SH-SY5Y (cell line): Measurements from ENCODE around the gene SLC25A1.

Source experiments
- GATA2 ChIP-seq: IDR thresholded peaks from 2 replicates; pipeline ENCODE4 v1.6.1; 2011; ENCODE audit warnings: mild to moderate bottlenecking, low read depth, low read length
- GATA3 ChIP-seq: IDR thresholded peaks from 2 replicates; pipeline ENCODE4 v1.6.1; 2011; ENCODE audit warnings: low read depth, mild to moderate bottlenecking, low read length, moderate library complexity

The SLC25A1 gene

DNA sequence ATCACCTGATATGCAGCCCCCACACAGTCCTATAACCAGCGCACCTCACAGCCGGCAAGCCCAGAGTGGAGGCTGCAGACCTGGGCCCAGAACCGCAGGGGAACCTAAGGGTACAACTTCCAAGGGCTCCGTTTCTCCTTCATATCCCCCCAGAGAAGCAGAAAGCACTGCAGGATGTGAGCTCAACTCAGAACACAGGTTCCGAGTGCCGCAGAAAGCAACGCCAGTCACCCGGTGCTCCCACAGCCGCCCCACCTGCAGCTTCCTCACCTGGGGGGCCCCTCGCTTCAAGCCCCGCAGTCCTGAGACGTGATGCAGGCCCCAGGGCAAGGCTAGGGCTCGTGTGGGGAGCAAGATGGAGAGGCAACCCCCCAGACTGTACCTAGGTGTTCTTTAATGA lies 45.0 kb downstream of the SLC25A1 start:
- TF ChIP-seq GATA2 (no peak), GATA3 (no peak)

DNA sequence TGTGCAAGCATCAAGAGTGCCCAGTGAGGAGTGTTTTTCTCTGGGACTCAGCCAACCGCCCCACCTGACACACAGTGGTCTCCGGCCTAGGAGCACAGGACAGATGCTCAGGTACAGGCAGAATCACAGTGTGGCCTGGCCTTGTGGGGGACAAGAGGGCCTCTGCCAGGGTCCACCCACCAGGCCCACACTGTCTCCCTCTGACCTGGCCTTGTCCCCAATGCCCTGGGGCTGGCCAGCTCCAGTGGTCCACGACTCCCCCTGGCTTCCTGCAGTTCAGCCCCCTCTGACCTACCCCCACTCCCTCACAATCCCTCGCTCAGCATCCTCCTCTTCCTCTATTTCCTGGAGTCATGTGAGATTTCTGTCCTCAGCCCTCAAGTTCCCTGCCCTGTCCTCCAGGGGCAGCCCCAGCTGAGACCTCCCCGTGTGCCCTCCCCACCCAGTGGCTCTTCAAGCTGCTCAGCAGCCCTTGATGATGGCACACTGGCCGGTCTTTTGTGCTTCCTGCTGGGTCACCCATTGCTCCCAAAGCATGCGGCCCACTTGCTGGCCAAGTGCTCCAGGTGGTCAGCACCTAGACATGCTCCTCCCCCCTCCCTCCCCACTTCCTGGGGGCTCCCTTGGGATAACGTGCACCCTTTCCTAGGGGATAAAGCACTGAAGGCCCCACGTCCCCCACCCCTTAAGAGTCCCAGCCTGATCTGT lies 45.7 kb downstream of the SLC25A1 start:
- TF ChIP-seq GATA2 = no peak

DNA sequence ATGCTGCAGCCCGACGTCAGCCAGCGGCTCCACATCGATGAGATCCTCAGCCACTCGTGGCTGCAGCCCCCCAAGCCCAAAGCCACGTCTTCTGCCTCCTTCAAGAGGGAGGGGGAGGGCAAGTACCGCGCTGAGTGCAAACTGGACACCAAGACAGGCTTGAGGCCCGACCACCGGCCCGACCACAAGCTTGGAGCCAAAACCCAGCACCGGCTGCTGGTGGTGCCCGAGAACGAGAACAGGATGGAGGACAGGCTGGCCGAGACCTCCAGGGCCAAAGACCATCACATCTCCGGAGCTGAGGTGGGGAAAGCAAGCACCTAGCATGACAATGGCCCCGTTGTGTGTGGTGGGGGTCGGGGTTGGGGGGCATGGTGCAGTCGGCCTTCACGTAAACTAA lies 46.4 kb downstream of the SLC25A1 start:
- no peak for TF ChIP-seq GATA2
- TF ChIP-seq GATA3 = no peak

DNA sequence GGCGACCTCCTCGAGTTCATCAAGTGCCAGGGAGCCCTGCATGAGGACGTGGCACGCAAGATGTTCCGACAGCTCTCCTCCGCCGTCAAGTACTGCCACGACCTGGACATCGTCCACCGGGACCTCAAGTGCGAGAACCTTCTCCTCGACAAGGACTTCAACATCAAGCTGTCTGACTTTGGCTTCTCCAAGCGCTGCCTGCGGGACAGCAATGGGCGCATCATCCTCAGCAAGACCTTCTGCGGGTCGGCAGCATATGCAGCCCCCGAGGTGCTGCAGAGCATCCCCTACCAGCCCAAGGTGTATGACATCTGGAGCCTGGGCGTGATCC lies 46.9 kb downstream of the SLC25A1 start:
- TF ChIP-seq GATA2 = no peak
- no peak for TF ChIP-seq GATA3

DNA sequence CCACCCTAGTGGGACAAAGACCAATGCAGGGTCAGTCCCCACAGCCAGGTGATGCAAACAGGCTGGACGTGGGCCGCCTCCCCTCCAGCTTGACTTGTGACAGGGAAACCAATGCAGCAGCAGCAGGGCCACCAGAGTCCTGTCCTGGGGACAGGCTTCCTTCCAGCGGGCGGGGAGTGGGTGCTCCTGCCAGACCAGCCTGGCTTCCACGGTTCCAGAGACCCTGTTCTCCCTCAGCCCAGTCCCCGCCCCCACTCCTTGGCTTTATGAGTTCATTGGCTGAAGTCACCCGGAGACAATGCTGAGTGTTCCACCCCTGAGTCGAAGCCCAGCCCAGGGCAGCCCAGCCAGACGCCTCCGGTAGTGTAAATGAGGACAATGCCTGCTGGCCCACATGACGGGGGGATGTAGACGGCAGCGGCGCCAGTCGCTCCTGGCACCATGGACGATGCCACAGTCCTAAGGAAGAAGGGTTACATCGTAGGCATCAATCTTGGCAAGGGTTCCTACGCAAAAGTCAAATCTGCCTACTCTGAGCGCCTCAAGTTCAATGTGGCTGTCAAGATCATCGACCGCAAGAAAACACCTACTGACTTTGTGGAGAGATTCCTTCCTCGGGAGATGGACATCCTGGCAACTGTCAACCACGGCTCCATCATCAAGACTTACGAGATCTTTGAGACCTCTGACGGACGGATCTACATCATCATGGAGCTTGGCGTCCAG lies 47.4 kb downstream of the SLC25A1 start, which contains the start of gene TSSK2:
Gene TSSK2, plus strand, starts transcription at position 350 of the 726 bp plus-strand sequence. Its CDS starts 92 bp downstream, at position 442.
- TF ChIP-seq GATA2 (no peak), GATA3 (no peak)

DNA sequence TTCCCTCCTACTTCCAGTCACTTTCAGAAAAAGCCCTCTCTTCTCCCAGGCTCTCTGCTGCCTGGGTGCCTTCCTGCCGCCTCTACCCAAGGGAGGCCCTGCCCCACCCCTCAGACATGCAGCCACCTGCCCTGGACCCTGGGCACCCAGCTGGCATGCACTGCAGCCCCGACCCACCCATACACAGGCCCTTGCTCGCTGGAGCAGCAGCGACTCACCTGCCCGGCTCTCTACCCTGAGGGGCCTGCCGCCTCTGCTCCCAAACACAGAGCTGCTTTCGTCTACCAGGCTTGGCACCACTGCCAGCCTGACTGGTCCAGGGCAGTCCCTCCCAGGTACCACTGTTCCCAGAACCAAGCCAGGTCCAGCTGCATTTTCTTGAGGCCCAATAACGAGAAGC lies 48.7 kb downstream of the SLC25A1 start:
- TF ChIP-seq GATA3 = no peak
- no peak for TF ChIP-seq GATA2

DNA sequence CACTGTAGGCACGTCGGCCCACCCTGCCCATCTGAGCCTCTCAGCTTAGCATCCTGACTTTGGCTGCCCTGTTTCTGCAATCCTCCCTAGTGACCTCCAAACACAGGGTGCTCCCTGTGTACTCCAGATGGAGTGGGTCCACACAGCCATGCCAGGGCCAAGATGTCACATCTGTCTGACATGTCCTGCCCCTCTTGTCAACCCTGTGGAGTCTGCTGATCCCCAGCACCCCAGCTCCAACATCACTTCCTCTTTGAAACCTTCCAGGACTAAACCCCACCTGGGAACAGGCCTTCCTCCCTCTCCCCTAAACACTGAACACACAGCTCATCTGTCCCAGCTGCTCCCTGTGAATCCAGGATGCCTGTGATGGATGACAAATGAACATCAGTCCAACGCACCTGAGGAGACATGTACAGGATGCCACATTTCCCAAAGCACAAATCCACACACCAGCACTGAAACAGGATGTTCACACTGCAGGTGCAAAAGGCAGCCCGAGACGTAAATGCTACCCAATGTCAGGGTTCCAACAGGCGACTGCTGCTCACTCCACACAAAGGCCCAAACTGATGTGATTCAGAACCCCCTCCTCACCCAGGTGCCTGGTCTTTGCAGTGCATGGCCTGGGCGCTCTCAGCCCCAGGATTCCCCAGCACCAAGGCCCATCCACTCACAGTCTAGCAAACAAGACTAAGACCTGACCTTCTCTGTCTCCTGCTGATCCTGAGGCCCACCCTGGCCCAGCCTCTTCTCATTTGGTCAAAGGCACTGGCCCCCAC lies 49.4 kb downstream of the SLC25A1 start:
- TF ChIP-seq GATA3 = no peak

DNA sequence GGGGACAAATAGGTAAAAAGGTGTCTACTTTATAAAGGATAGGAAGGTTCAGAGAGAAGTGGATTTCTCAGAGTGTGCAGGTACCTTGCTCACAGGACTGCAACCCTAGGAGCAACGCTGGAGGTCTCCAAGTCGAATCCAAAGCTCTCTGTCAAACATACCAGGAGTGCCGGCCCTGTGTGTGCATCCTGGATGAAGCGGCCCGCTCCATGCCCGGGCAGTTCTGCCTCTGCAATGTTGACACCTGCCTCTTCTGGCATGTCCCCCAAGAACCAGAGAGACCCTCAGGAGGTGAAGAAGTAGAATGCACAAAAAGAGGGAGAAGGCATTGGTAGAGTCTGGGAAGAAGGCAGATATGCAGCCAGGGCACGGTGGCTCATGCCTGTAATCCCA lies 50.5 kb downstream of the SLC25A1 start:
- no peak for TF ChIP-seq GATA2
- TF ChIP-seq GATA3 = no peak

DNA sequence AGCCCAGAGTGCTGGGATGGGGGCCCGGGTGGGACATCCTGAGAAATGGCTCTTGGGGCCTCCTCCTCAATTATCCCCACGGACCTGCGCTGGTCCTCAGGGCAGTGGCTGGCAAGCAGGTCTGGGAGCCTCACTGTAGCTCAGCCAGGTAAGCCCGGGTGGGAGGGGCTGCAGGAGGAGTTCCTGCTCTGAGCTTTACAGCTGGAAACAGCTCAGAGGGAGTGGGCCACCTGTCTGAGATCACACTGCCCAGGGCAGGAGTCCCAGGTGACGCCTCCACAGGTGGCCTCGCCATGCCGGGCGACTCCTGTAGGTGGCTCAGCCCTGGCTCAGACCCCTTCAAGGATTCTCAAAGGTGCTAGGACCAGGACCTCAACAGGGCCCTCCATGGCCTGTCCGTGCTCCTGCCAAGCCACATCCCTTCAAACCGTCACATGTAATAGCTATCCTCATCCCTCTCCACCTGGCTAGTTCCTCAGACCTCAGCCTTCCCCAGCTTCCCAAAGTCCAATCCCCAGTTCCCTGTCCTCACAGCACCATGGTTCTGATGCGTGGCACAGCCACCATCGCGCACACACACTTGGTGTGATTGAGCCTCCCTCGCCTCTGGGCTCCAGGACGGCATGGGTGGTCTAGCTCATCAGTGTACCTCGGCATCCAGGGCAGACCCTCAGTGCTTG lies 51.1 kb downstream of the SLC25A1 start:
- TF ChIP-seq GATA3 = no peak
- no peak for TF ChIP-seq GATA2

DNA sequence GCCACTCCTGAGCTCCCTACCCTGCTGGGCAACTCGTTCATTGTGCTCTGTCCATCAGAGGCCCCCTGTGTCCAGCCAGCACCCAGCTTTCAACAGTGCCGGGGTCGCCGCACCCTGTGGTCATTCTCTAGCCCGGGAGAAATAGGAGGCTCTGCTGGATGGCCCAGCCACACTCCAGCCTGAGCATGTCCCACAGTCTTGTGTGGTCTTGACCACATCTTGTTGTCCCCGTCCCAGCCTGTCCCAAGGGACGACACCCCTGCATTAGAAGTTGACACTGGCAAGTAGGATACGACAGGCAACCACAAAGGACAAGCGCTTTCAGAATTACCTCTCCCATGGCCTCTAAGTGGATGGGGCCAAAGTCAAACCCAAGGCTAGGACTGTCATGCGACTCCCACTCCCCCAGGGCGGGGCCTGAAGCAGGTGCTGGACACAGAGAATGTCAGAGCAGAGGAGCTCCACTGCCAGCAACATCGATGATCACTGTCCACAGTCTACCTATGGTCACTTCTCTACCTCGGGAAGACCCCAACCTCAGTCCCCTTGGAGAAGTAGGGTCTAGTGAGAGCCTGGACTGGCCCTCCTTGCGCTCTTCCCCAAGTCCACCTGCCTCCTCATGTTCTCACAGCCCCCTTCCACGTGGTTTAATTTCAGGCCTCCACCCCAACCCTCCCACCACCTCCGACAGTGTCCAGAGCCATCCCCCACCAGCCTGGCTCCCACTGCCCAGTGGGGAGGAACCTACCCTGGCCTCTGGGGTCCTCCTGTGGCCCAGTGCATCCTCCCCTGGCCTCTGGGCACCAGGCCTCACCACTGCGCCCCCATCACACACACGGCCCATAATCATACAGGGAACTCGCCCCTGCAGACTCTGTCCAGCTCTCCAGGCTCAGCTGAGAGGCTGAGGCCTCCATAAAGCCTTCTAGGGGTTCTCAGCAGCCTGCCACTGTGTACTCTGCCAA lies 51.9 kb downstream of the SLC25A1 start:
- TF ChIP-seq GATA3 (no peak), GATA2 (no peak)
